DOHH2 (cell line): ENCODE measurements around the gene OR4D2.

Source experiments
- H3F3A ChIP-seq: fragments of 200-600 bp; sonication (generic), shearing (Covaris generic); 2 replicates; pipeline ENCODE4 v1.6.0; 2016; ENCODE audit warnings: antibody characterized with exemption, mild to moderate bottlenecking; ENCODE audit not compliant: control insufficient read depth, insufficient read depth
- H3K27ac ChIP-seq: fragments of 200-600 bp; sonication (generic); 2 replicates; pipeline ENCODE4 v1.5.1; 2014; ENCODE audit warnings: low read depth, mild to moderate bottlenecking, low read length, moderate library complexity
- H3K27me3 ChIP-seq: fragments of 200-600 bp; sonication (generic); 2 replicates; pipeline ENCODE4 v1.6.1; 2014; ENCODE audit warnings: mild to moderate bottlenecking, low read length, mixed read lengths; ENCODE audit not compliant: control insufficient read depth
- H3K36me3 ChIP-seq: fragments of 200-600 bp; sonication (generic); 2 replicates; pipeline ENCODE4 v1.6.1; 2014; ENCODE audit warnings: mild to moderate bottlenecking, low read length, moderate library complexity, mixed read lengths; ENCODE audit not compliant: control insufficient read depth
- H3K4me1 ChIP-seq: fragments of 200-600 bp; sonication (generic); 2 replicates; pipeline ENCODE4 v1.6.1; 2014; ENCODE audit warnings: mild to moderate bottlenecking, low read length, mixed read lengths; ENCODE audit not compliant: control insufficient read depth
- H3K4me2 ChIP-seq: fragments of 200-600 bp; sonication (generic); 2 replicates; pipeline ENCODE4 v1.6.0; 2014; ENCODE audit warnings: mild to moderate bottlenecking, low read length, moderate library complexity
- H3K4me3 ChIP-seq: fragments of 200-600 bp; sonication (generic); 2 replicates; pipeline ENCODE4 v1.5.1; 2014; ENCODE audit warnings: mild to moderate bottlenecking, low read length, mixed read lengths
- H3K79me2 ChIP-seq: fragments of 200-600 bp; sonication (generic); 2 replicates; pipeline ENCODE4 v1.6.1; 2014; ENCODE audit warnings: mild to moderate bottlenecking, low read length, mixed read lengths; ENCODE audit not compliant: control insufficient read depth
- H3K9me2 ChIP-seq: fragments of 200-600 bp; sonication (generic); replicated peaks from 2 replicates; pipeline ENCODE4 v1.6.1; 2014; ENCODE audit warnings: mild to moderate bottlenecking, low read length, mixed read lengths; ENCODE audit not compliant: control insufficient read depth
- H3K9me3 ChIP-seq: fragments of 200-600 bp; sonication (generic); 2 replicates; pipeline ENCODE4 v1.6.1; 2014; ENCODE audit warnings: antibody characterized with exemption, low read length, mixed read lengths; ENCODE audit not compliant: control insufficient read depth, insufficient read depth
- H4K20me1 ChIP-seq: fragments of 200-600 bp; sonication (generic); 2 replicates; pipeline ENCODE4 v1.6.0; 2014; ENCODE audit warnings: low read depth, mild to moderate bottlenecking, antibody characterized with exemption, low read length, moderate library complexity; ENCODE audit not compliant: control insufficient read depth, insufficient read depth
- CTCF ChIP-seq: fragments of 200-600 bp; sonication (generic); IDR thresholded peaks from one replicate; pipeline ENCODE4 v1.5.1; 2014; ENCODE audit warnings: antibody characterized with exemption, mild to moderate bottlenecking, low read depth, low read length; ENCODE audit not compliant: poor library complexity, severe bottlenecking
- EZH2phosphoT487 ChIP-seq: fragments of 200-600 bp; sonication (generic); IDR thresholded peaks from 2 replicates; pipeline ENCODE4 v1.6.1; 2017; ENCODE audit warnings: borderline replicate concordance, mild to moderate bottlenecking, antibody characterized with exemption, low read length, moderate library complexity, mixed read lengths

OR4D2 gene

GRCh38 chr17:58183514-58183913 is 16.7 kb downstream of the OR4D2 start:
- H3K4me3 ChIP-seq = no peak overlapping the region
- H3K9me2 ChIP-seq = no peaks in the 10 kb centered on the region
- H3K79me2 ChIP-seq = no peaks in the 10 kb centered on the region
- H3K9me3 ChIP-seq = no peaks in the 10 kb centered on the region
- H4K20me1 ChIP-seq = no peaks in the 10 kb centered on the region
- 0 out of 2 replicates have a peak, but pooled peaks cover 3% of the 10 kb centered on the region for H3K27me3 ChIP-seq
- no peaks in the 10 kb centered on the region for H3F3A ChIP-seq
- no peak for TF ChIP-seq CTCF
- TF ChIP-seq EZH2phosphoT487 = no peak
- H3K27ac ChIP-seq = no peak overlapping the region
- H3K4me1 ChIP-seq = peaks cover 7% of the 10 kb centered on the region; the same call in 1 of the 2 replicates
- H3K4me2 ChIP-seq = no peak overlapping the region
- H3K36me3 ChIP-seq = no peaks in the 10 kb centered on the region

GRCh38 chr17:58184308-58184985 is 17.7 kb downstream of the OR4D2 start:
- Histone ChIP-seq H3F3A (no peaks in the 10 kb centered on the region), H3K27ac (no peak overlapping the region), H3K79me2 (no peaks in the 10 kb centered on the region), H3K9me3 (no peaks in the 10 kb centered on the region), H3K9me2 (no peaks in the 10 kb centered on the region), H3K36me3 (no peaks in the 10 kb centered on the region), H3K4me3 (no peak overlapping the region), H3K4me1 (peaks cover 7% of the 10 kb centered on the region; the same call in 1 of the 2 replicates), H3K4me2 (no peak overlapping the region), H4K20me1 (no peaks in the 10 kb centered on the region), H3K27me3 (0 out of 2 replicates have a peak, but pooled peaks cover 3% of the 10 kb centered on the region)
- TF ChIP-seq EZH2phosphoT487 (no peak), CTCF (no peak)

DNA sequence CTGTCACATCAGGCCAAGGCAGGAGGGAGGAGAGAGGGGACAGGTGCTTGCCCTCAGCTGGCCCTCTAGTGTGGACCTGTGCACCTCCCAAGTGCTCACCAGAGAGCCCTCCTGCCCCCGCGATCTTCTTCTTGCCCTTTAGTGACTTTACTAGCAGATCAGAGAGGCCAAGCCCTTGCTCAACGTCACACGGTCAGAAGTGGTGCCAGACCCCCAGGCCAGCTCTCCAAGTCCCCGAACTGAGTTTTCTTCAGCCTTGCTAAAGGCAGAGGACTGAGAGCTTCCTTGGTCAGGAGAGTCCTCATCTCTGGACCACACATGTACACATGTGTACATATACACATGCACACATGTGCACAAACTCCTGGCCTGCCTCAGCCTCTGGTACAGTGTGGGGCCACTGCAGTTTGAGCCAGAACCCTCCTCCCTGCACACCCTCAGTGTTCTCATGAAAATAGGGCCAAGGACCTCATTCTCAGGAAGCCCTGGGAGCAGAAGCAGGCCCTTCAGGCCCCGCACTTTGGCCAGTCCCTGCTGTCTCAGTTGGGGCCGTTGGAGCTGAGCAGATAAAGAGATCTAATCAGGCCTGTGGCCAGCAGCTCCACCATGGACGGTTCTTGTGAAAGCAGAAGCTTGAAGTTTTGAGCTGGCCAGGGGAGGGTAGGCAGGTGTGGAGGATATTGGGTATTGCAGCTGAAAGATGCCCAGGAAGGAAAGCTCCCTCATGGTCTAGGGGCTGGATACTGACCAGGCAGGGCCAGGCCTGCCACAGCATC is 18.4 kb downstream of the OR4D2 start:
- Histone ChIP-seq H3K4me2 (no peak overlapping the region), H3K9me2 (no peaks in the 10 kb centered on the region), H3K4me3 (no peak overlapping the region), H3K4me1 (peaks cover 7% of the 10 kb centered on the region; the same call in 1 of the 2 replicates), H3K36me3 (no peaks in the 10 kb centered on the region), H3F3A (no peaks in the 10 kb centered on the region), H3K27me3 (0 out of 2 replicates have a peak, but pooled peaks cover 3% of the 10 kb centered on the region), H3K9me3 (no peaks in the 10 kb centered on the region), H3K79me2 (no peaks in the 10 kb centered on the region), H4K20me1 (no peaks in the 10 kb centered on the region), H3K27ac (no peak overlapping the region)
- no peak for TF ChIP-seq EZH2phosphoT487
- TF ChIP-seq CTCF = no peak
